ENCODE results near the gene PPP1R1A. TPM values are rescaled to one million over a fixed set of nuclear protein-coding genes. Genes with fewer than 3 reads are reported as not detected.

The PPP1R1A gene
- total and polyA plus RNA-seq, 2 experiments from 2014 or later, result 14.0 to 43.2 TPM

DNA sequence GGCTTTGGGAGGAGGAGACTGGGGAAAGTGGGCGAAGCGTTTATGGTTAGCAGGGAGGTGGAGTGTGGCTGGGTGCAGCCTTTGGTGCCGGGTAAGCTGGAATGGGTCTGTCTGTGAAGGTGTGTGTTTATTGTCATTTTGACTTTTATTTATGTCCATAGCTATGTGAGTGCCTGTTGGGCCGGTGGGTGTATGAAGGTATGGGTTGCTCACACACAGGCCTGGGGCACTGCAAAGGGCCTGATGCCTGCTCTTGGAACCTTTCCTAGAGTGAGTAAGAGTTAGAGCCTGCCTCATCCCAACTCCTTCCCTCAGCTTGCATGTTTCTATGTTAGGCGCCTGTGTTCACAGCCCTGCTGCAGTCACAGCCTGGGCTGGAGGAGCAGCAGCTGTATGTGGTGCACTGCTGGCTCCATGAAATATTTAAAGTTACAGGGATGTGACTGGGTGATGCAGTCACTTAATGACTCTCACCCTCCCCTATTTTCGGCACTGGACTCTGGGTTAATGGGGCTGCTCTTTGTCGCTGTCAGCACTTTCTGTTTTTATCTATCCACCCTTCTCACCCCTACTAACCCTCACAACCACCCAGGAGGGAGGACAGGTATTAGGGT, 2.6 kb upstream of the PPP1R1A start:
- Histone ChIP-seq H3K4me3 (no peak overlapping the region), H2AFZ (no peak overlapping the region), H3K27ac (no peak overlapping the region), H4K20me1 (ENCODE audit: insufficient read depth, poor library complexity, severe bottlenecking) (no peaks in the 10 kb centered on the region), H3K79me2 (no peaks in the 10 kb centered on the region), H3K9me2 (replicated peaks; ENCODE audit: insufficient read depth) (no peaks in the 10 kb centered on the region), H3K36me3 (replicated peaks; ENCODE audit: insufficient read depth, low read depth) (no peaks in the 10 kb centered on the region), H3K4me1 (ENCODE audit: insufficient read depth) (peaks cover 7% of the 10 kb centered on the region), H3K9me3 (ENCODE audit: low read depth) (no peaks in the 10 kb centered on the region), H3K4me2 (no peak overlapping the region), H3K27me3 (peaks cover 9% of the 10 kb centered on the region)
- 48% methylated on average over 7 of the region's 7 CpGs for WGBS (ENCODE audit: low lambda C conversion rate, missing lambda C conversion rate)
- TF ChIP-seq, protein P1, sequence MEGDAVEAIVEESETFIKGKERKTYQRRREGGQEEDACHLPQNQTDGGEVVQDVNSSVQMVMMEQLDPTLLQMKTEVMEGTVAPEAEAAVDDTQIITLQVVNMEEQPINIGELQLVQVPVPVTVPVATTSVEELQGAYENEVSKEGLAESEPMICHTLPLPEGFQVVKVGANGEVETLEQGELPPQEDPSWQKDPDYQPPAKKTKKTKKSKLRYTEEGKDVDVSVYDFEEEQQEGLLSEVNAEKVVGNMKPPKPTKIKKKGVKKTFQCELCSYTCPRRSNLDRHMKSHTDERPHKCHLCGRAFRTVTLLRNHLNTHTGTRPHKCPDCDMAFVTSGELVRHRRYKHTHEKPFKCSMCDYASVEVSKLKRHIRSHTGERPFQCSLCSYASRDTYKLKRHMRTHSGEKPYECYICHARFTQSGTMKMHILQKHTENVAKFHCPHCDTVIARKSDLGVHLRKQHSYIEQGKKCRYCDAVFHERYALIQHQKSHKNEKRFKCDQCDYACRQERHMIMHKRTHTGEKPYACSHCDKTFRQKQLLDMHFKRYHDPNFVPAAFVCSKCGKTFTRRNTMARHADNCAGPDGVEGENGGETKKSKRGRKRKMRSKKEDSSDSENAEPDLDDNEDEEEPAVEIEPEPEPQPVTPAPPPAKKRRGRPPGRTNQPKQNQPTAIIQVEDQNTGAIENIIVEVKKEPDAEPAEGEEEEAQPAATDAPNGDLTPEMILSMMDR (IDR thresholded peaks at IDR 0.05; ENCODE audit: poor library complexity), result no peak
- TF ChIP-seq EZH2 (IDR thresholded peaks at IDR 0.05; ENCODE audit: borderline replicate concordance), result no peak
- no peak for TF ChIP-seq EZH2phosphoT487 (IDR thresholded peaks at IDR 0.05; ENCODE audit: low read depth, severe bottlenecking, unreplicated experiment)
- DNase-seq (ENCODE audit: low spot score), result peak; percentile 37

DNA sequence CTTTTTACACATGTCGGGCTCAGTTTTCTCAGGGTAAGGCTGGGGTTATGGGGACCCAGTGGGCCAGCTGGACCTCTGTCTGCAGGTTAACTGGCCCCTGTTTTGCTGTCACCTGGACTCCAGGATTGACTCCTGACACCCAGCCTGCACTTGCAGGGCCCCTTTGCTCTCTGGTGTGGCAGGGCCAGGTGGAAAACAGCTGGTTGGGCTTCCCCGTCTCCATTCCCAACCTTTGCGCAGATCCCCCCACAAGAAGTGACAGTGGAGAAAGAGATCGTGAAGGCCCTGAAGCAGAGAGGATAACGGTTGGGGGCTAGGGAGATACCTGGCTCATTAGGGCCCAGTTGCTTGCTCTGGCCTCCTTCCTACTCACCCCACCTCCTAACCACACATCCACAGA, 1.5 kb upstream of the PPP1R1A start:
- no peak for DNase-seq (ENCODE audit: low spot score)
- 68% methylated on average over 5 of the region's 5 CpGs for WGBS (ENCODE audit: low lambda C conversion rate, missing lambda C conversion rate)
- Histone ChIP-seq H3K4me2 (no peak overlapping the region), H4K20me1 (ENCODE audit: insufficient read depth, poor library complexity, severe bottlenecking) (no peaks in the 10 kb centered on the region), H3K79me2 (no peaks in the 10 kb centered on the region), H3K27ac (no peak overlapping the region), H3K4me3 (no peak overlapping the region), H3K27me3 (peaks cover 13% of the 10 kb centered on the region), H3K9me2 (replicated peaks; ENCODE audit: insufficient read depth) (no peaks in the 10 kb centered on the region), H3K4me1 (ENCODE audit: insufficient read depth) (peaks cover 7% of the 10 kb centered on the region), H3K9me3 (ENCODE audit: low read depth) (no peaks in the 10 kb centered on the region), H2AFZ (no peak overlapping the region), H3K36me3 (replicated peaks; ENCODE audit: insufficient read depth, low read depth) (no peaks in the 10 kb centered on the region)
- no peak for TF ChIP-seq EZH2 (IDR thresholded peaks at IDR 0.05; ENCODE audit: borderline replicate concordance)
- TF ChIP-seq, protein P1 (IDR thresholded peaks at IDR 0.05; ENCODE audit: poor library complexity), result no peak
- no peak for TF ChIP-seq EZH2phosphoT487 (IDR thresholded peaks at IDR 0.05; ENCODE audit: low read depth, severe bottlenecking, unreplicated experiment)

DNA sequence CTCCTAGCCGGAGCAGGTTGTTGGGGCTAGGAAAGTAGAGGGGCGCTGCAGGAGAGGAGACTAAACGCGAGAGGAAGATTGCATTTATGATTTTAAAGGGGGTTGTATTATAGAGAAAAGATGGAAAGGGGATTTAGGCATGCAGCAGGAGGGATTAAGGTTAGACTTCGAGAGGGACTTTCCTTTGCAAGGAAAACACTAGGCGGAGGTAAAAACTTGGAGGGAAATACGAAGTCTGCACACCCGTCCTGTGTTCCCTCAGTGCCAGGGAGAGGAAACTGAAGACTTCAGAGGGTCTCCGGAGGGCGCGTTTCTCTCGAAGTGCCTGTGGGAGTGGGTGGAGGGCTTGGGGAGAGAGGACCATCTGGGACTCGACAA, 420 bp upstream of the PPP1R1A start:
- H3K9me3 ChIP-seq (ENCODE audit: low read depth), result no peaks in the 10 kb centered on the region
- no peaks in the 10 kb centered on the region for H3K79me2 ChIP-seq
- H3K4me1 ChIP-seq (ENCODE audit: insufficient read depth), result peaks cover 5% of the 10 kb centered on the region
- peak overlapping the region; percentile 99 for H3K4me2 ChIP-seq
- H3K36me3 ChIP-seq (replicated peaks; ENCODE audit: insufficient read depth, low read depth), result no peaks in the 10 kb centered on the region
- WGBS (ENCODE audit: low lambda C conversion rate, missing lambda C conversion rate), result 32% methylated on average over 13 of the region's 13 CpGs
- H3K27ac ChIP-seq, result no peak overlapping the region
- TF ChIP-seq EZH2 (IDR thresholded peaks at IDR 0.05; ENCODE audit: borderline replicate concordance), result no peak
- TF ChIP-seq, protein P1 (IDR thresholded peaks at IDR 0.05; ENCODE audit: poor library complexity), result no peak
- no peak for TF ChIP-seq EZH2phosphoT487 (IDR thresholded peaks at IDR 0.05; ENCODE audit: low read depth, severe bottlenecking, unreplicated experiment)
- H3K27me3 ChIP-seq, result peaks cover 17% of the 10 kb centered on the region
- H4K20me1 ChIP-seq (ENCODE audit: insufficient read depth, poor library complexity, severe bottlenecking), result no peaks in the 10 kb centered on the region
- no peak overlapping the region for H2AFZ ChIP-seq
- no peak for DNase-seq (ENCODE audit: low spot score)
- no peaks in the 10 kb centered on the region for H3K9me2 ChIP-seq (replicated peaks; ENCODE audit: insufficient read depth)
- peak overlapping the region; percentile 49 for H3K4me3 ChIP-seq

Measured in hepatocyte (in vitro differentiated cells).